ENCODE data around the gene XBP1.
A peak's percentile ranks its signal among the peaks of the same experiment; 100 is the strongest.
"Not testable (repeated sequence)": the region's sequence is repeated elsewhere in the genome, so short reads cannot be mapped to it uniquely, and the experiment has no call there.

Gene XBP1

DNA sequence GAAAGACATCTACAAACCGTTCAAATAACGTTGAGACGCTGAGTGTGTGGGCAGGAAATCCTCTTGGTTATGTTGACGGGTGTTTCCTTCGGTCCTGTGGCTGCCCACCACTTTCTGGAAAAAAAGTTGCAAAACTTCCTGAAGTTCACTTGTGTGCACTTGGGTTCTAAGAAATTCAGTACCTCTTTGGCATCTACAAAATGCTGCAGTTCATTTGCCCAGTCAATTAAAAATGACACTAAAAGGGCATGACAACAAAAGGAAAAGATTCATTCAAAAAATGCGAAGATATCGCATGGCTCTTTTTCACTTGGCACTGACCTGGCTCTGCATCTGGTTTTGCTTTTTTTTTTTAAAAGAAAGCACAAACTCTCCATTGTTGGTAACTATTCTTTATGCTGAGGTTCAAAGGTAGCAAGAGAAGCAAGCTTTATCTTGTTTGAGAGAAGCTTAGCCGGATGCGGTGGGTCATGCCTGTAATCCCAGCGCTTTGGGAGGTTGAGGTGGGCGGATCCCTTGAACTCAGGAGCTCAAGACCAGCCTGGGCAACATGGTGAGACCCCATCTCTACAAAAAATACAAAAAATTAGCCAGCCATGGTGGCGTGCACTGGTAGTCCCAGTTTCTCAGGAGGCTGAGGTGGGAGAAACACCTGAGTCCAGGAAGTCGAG, 10.6 kb upstream of the XBP1 start:
- peak in 1 of 2 donors; percentile 27 for DNase-seq (ENCODE audit: low read depth in 2 of 2)
- TF ChIP-seq, protein P1, sequence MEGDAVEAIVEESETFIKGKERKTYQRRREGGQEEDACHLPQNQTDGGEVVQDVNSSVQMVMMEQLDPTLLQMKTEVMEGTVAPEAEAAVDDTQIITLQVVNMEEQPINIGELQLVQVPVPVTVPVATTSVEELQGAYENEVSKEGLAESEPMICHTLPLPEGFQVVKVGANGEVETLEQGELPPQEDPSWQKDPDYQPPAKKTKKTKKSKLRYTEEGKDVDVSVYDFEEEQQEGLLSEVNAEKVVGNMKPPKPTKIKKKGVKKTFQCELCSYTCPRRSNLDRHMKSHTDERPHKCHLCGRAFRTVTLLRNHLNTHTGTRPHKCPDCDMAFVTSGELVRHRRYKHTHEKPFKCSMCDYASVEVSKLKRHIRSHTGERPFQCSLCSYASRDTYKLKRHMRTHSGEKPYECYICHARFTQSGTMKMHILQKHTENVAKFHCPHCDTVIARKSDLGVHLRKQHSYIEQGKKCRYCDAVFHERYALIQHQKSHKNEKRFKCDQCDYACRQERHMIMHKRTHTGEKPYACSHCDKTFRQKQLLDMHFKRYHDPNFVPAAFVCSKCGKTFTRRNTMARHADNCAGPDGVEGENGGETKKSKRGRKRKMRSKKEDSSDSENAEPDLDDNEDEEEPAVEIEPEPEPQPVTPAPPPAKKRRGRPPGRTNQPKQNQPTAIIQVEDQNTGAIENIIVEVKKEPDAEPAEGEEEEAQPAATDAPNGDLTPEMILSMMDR (IDR thresholded peaks at IDR 0.05; ENCODE audit: low read depth, low read length) = no peak

DNA sequence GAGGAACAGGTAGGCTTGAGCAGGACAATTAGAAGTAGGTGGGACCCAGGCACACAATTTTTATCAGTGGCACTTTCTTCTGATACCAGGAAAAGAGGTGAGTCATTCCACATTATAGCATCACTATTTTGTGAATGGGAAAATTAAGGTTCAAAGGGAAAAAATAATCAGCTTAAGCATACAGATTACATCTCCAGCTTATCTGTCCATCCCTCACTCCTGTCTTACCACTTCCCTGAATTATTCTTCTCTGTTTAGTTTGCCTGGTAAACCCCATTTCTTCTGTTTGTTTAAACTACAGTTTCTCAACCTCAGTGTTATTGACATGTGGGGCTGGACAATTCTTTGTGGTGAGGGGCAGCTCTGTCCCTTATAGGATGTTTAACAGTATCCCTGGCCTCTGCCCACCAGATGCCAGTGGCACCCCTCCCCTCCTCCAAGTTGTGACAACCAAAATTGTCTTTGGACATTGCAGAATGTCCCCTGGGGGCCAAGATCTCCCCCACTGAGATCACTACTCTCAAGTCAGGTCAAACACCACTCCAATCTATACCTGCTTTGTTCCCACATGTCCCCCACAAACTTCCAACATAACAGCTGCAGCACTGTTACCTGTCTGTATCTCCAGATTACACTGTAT, 8.5 kb upstream of the XBP1 start:
- no peak for DNase-seq (ENCODE audit: low read depth in 2 of 2)
- TF ChIP-seq, protein P1 (IDR thresholded peaks at IDR 0.05; ENCODE audit: low read depth, low read length) = no peak
- no peak overlapping the region for H3K4me3 ChIP-seq (replicated peaks in 1 of 2; ENCODE audit: low read depth in 2 of 2, low read length in 2 of 2)

More for the DNA sequence above, 10.6 kb upstream of the XBP1 start:
- no peak overlapping the region for H3K4me3 ChIP-seq (replicated peaks in 1 of 2; ENCODE audit: low read depth in 2 of 2, low read length in 2 of 2)

DNA sequence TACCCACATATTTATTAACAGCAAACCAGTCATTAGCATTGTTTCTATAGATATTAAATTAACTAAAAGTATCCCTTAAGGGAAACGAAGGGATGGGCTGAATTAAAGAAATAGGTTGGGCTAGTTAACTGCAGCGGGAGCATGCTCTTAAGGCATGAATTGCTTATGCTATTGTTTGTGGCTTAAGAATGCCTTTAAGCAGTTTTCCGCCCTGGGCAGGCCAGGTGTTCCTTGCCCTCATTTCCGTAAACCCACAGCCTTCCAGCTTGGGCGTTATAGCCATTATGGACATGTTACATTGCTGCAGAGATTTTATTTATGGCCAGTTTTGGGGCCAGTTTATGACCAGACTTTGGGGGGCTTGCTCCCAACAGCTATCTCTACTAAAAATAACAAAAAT, 5.1 kb upstream of the XBP1 start:
- H3K4me3 ChIP-seq (replicated peaks in 1 of 2; ENCODE audit: low read depth in 2 of 2, low read length in 2 of 2); DNase-seq (ENCODE audit: low read depth in 2 of 2): not testable (repeated sequence)

DNA sequence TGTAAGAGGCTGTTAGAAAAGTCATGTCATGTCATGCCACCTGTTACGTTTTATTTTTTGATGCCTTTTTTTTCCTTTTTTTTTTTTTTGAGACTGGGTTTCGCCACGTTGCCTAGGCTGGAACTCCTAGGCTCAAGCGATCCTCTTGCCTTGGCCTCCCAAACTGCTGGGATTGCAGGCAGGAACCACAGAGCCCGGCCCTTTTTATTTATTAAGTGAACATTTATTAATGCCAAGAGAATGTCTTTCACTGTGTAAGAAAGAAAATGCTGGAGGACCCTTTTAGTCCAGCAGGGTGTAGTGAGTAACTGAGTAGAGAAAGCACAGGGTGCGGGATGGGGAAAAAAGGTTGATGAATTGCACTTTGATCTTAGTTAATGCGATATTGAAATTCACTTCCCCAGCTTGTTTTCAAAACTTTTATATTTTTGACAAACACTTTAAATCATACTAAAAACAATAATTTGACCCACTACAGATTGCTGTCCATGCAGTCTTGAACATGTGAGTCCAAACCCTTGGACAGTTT, 2.3 kb upstream of the XBP1 start:
- H3K4me3 ChIP-seq (replicated peaks in 1 of 2; ENCODE audit: low read depth in 2 of 2, low read length in 2 of 2) = no peak overlapping the region
- no peak for DNase-seq (ENCODE audit: low read depth in 2 of 2)
- TF ChIP-seq, protein P1 (IDR thresholded peaks at IDR 0.05; ENCODE audit: low read depth, low read length) = no peak

DNA sequence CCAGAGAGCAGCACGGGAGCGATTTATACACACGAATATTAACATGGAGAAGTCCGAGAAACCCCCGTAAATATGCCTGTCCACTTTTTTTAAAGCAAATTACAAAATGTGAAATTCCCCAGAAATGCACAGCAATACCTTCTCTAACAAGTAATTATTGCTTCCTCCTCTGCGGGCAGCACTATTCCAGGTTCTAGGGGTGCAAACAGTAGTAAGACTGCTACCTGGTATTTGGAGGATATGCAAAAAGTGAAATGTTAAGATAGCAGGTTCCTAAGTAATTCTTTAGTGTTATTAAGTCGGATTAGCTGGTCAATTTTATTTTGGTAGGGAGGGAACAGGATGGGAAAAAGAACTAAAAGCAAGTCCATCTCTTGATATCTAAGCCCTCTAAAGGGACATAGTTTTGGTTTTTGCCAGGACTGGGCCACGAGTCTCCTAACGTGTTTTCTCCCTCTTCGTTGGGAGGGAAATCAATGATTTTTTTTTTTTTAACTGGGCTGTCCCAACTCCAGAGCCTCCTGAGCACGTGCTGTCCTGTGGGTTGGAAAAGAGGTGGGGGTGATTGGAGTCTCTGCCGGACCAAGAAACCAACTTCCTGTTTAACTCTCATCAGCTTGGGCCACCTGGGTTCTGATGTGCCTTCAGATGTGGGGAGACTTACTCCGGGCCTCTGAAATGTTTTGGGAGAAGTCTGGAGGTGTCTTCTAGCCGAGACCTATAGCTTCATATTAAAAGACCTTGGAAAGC, 1.7 kb upstream of the XBP1 start:
- TF ChIP-seq, protein P1 (IDR thresholded peaks at IDR 0.05; ENCODE audit: low read depth, low read length) = no peak
- DNase-seq (ENCODE audit: low read depth in 2 of 2) = no peak
- H3K4me3 ChIP-seq (replicated peaks in 1 of 2; ENCODE audit: low read depth in 2 of 2, low read length in 2 of 2) = no peak overlapping the region

DNA sequence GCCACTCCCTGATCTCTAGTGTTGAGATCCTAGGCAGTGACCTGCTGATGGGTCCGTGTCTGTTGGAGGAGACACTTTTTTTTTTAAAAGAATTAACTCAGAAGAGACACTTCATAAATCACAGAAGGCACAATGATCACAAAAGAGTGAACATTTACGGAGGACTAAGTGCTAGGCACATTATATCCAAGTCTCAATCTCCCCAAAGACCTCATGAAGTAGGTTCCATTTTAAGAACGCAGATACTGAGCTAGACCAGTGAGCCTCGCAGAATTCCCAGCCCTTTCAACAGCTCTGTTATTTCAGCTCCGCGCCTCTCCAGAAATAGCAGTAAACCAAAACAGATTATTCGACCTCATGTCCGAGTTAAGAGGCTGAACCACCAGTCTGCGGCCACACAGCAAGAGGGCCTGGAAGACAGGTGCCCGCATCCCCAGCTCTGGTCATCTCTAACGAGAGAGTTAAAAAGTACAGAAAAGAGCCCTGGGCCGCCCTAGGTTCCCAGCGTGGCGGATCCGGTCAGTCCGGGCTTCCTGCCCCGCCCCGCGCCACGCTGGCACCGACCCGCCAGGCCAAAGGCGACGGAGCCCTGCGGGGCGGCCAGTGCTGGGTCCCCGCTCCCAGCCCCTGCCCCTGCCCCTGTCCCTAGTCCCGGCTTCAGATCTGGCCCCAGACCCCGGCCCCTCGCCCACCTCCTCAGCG, 612 bp downstream of the XBP1 start:
- peak overlapping the region; percentile 70 to 88 for H3K4me3 ChIP-seq (replicated peaks in 1 of 2; ENCODE audit: low read depth in 2 of 2, low read length in 2 of 2)
- DNase-seq (ENCODE audit: low read depth in 2 of 2) = peak; percentile 62 to 78
- TF ChIP-seq, protein P1 (IDR thresholded peaks at IDR 0.05; ENCODE audit: low read depth, low read length) = no peak

Measured in cardiac fibroblast (primary cell).